IMR-90 (cell line): ENCODE data around the gene LRRC31.

ENCODE experiments used
- BHLHE40 ChIP-seq: fragments of 150-350 bp; IDR thresholded peaks from 2 replicates; pipeline ENCODE4 v1.6.1; 2016; ENCODE audit warnings: mild to moderate bottlenecking, low read depth, low read length
- CEBPB ChIP-seq: IDR thresholded peaks from 2 replicates; pipeline ENCODE4 v1.6.1; 2012; ENCODE audit warnings: low read depth, low read length, improper control_type of control experiment
- POLR2A ChIP-seq: IDR thresholded peaks from 2 replicates; pipeline ENCODE4 v1.6.1; 2012; ENCODE audit warnings: mild to moderate bottlenecking, low read depth, low read length
- RCOR1 ChIP-seq: IDR thresholded peaks from 2 replicates; pipeline ENCODE4 v1.6.1; 2012; ENCODE audit warnings: mild to moderate bottlenecking, low read length, improper control_type of control experiment; ENCODE audit not compliant: insufficient replicate concordance
- RFX5 ChIP-seq: IDR thresholded peaks from 2 replicates; pipeline ENCODE4 v1.8.0; 2012; ENCODE audit warnings: low read depth, mild to moderate bottlenecking, low read length, moderate library complexity
- TF ChIP-seq, protein P1 (sequence below): conservative IDR thresholded peaks from 2 replicates; pipeline ENCODE4 v1.5.1; 2012; ENCODE audit warnings: mild to moderate bottlenecking, low read depth, low read length, improper control_type of control experiment
- TF ChIP-seq, protein P2 (sequence below): fragments of 150-350 bp; IDR thresholded peaks from 2 replicates; pipeline ENCODE4 v1.6.1; 2017; ENCODE audit warnings: mild to moderate bottlenecking, antibody characterized with exemption, low read length, low read depth
- TF ChIP-seq, protein P3 (sequence below): fragments of 150-350 bp; IDR thresholded peaks from 2 replicates; pipeline ENCODE4 v1.6.1; 2016; ENCODE audit warnings: low read depth, mild to moderate bottlenecking, low read length, moderate library complexity, borderline replicate concordance

DNA sequence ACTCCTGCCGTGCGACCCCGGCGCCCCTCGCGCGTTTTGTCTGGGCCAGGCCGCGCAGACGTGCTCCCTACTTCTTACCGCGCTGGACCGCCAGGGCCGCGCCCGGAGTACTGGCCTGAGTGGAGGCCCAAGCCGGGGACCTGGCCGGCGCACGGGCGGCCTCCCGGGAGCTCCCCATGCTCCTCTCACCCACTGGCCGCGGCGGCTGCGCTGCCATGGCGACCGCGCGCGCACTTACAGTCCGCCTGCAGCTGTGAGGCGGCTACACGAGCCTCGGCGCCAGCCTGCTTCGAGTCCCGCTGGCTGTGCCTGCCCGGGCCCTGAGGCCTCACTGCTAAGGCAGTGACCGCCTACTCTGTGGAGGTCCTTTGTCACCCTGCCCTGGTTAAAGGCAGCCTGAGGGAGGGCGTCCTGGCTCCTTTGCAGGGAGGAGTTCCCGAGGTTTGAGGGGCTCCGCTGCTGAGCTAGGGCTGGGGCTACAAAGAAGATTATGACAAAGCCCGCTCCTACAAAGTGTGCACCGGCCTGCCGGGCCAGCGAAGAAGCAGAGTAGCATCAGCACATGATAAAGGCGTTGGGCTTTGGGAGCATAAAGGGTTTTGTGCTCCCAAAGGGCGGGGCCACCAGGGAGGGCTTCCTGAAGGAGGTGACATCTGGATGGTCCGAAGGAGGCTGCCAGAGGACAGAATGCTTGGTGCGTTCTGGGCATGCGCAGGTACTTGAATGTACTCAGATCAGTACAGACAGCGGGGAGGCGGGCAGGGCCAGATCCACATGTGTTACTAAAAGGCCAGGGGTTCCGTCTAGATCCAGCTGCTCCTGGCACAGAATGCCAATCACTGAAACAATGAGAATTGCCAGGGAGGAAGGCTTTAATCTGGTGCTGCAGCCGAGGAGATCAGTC is 57.2 kb downstream of the LRRC31 start, which contains the start of the genes LRRC34 and LRRIQ4:
- TF ChIP-seq, protein P1, sequence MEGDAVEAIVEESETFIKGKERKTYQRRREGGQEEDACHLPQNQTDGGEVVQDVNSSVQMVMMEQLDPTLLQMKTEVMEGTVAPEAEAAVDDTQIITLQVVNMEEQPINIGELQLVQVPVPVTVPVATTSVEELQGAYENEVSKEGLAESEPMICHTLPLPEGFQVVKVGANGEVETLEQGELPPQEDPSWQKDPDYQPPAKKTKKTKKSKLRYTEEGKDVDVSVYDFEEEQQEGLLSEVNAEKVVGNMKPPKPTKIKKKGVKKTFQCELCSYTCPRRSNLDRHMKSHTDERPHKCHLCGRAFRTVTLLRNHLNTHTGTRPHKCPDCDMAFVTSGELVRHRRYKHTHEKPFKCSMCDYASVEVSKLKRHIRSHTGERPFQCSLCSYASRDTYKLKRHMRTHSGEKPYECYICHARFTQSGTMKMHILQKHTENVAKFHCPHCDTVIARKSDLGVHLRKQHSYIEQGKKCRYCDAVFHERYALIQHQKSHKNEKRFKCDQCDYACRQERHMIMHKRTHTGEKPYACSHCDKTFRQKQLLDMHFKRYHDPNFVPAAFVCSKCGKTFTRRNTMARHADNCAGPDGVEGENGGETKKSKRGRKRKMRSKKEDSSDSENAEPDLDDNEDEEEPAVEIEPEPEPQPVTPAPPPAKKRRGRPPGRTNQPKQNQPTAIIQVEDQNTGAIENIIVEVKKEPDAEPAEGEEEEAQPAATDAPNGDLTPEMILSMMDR = no peak
- TF ChIP-seq POLR2A (no peak), RFX5 (no peak), CEBPB (no peak), RCOR1 (no peak), BHLHE40 (0 out of 2 replicates have a peak, but pooled peaks have one; percentile 26)
- TF ChIP-seq, protein P2, sequence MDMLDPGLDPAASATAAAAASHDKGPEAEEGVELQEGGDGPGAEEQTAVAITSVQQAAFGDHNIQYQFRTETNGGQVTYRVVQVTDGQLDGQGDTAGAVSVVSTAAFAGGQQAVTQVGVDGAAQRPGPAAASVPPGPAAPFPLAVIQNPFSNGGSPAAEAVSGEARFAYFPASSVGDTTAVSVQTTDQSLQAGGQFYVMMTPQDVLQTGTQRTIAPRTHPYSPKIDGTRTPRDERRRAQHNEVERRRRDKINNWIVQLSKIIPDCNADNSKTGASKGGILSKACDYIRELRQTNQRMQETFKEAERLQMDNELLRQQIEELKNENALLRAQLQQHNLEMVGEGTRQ = no peak
- TF ChIP-seq, protein P3, sequence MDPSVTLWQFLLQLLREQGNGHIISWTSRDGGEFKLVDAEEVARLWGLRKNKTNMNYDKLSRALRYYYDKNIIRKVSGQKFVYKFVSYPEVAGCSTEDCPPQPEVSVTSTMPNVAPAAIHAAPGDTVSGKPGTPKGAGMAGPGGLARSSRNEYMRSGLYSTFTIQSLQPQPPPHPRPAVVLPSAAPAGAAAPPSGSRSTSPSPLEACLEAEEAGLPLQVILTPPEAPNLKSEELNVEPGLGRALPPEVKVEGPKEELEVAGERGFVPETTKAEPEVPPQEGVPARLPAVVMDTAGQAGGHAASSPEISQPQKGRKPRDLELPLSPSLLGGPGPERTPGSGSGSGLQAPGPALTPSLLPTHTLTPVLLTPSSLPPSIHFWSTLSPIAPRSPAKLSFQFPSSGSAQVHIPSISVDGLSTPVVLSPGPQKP = no peak
